Keratinocyte (primary cell): ENCODE measurements around the gene SAMD15.

ENCODE experiments used
- EZH2 ChIP-seq: IDR thresholded peaks from one replicate; pipeline ENCODE4 v1.6.1; 2012; ENCODE audit warnings: inconsistent platforms, mild to moderate bottlenecking, low read length, moderate library complexity
- TF ChIP-seq, protein P1 (sequence below), 3 experiments: IDR thresholded peaks in 1 of 3; conservative IDR thresholded peaks in 1 of 3; optimal IDR thresholded peaks in 1 of 3; 2 replicates in 2 of 3; 3 replicates in 1 of 3; pipeline versions ENCODE3 to v1.5.1; 2011; ENCODE audit warnings: low read length in 3 of 3, mild to moderate bottlenecking in 3 of 3, moderate library complexity in 2 of 3, control low read depth in 1 of 3, inconsistent platforms in 1 of 3; ENCODE audit not compliant: insufficient read depth in 2 of 3; ENCODE audit errors: extremely low read depth in 1 of 3

GRCh38 chr14:77409131-77409533 lies 32.0 kb downstream of the SAMD15 start:
- TF ChIP-seq, protein P1, sequence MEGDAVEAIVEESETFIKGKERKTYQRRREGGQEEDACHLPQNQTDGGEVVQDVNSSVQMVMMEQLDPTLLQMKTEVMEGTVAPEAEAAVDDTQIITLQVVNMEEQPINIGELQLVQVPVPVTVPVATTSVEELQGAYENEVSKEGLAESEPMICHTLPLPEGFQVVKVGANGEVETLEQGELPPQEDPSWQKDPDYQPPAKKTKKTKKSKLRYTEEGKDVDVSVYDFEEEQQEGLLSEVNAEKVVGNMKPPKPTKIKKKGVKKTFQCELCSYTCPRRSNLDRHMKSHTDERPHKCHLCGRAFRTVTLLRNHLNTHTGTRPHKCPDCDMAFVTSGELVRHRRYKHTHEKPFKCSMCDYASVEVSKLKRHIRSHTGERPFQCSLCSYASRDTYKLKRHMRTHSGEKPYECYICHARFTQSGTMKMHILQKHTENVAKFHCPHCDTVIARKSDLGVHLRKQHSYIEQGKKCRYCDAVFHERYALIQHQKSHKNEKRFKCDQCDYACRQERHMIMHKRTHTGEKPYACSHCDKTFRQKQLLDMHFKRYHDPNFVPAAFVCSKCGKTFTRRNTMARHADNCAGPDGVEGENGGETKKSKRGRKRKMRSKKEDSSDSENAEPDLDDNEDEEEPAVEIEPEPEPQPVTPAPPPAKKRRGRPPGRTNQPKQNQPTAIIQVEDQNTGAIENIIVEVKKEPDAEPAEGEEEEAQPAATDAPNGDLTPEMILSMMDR (optimal IDR thresholded peaks at IDR 0.05 in 1 of 3, IDR thresholded peaks at IDR 0.05 in 1 of 3, conservative IDR thresholded peaks at IDR 0.05 in 1 of 3; ENCODE audit: extremely low read depth in 1 of 3, insufficient read depth in 2 of 3, low read length in 3 of 3) = peak in 2 of 3 experiments; percentile 8 to 42
- no peak for TF ChIP-seq EZH2
